Suprapubic skin (tissue), 4 donors: Measurements from ENCODE around the gene SVEP1.

Source experiments
- CTCF ChIP-seq, 2 donors: fragments of 200-600 bp in 1 of 2; fragments of 450-650 bp in 1 of 2; sonication (generic) in 1 of 2; IDR thresholded peaks; one replicate each; pipeline ENCODE4 v1.5.1; 2016 to 2019; ENCODE audit warnings: antibody characterized with exemption in 2 of 2, mild to moderate bottlenecking in 1 of 2, moderate library complexity in 1 of 2
- POLR2A ChIP-seq, 2 donors: fragments of 450-650 bp; IDR thresholded peaks; one replicate each; pipeline ENCODE4 v1.6.1; 2017; ENCODE audit warnings: antibody characterized with exemption in 2 of 2, mild to moderate bottlenecking in 2 of 2, moderate library complexity in 2 of 2
- POLR2AphosphoS5 ChIP-seq, 3 donors: sonication (generic); formaldehyde crosslinking; IDR thresholded peaks; one replicate each; pipeline ENCODE4 v1.6.1; 2017; ENCODE audit warnings: antibody characterized with exemption in 3 of 3

GRCh38 chr9:110575169-110575568 is 4.4 kb downstream of the SVEP1 start:
- no peak for TF ChIP-seq CTCF (IDR thresholded peaks at IDR 0.05)
- no peak for TF ChIP-seq POLR2A (IDR thresholded peaks at IDR 0.05)
- TF ChIP-seq POLR2AphosphoS5 (IDR thresholded peaks at IDR 0.05) = no peak
